Activated CD4-positive, alpha-beta T cell treated with anti-CD3 and anti-CD28 coated beads, Interleukin-2, amount 10 ng/mL, durations not matched to agents 24 days and 14 days (primary cell): Measurements from ENCODE around the gene ADGRV1. TPM values are rescaled to one million over a fixed set of nuclear protein-coding genes. Genes with fewer than 3 reads are reported as not detected.
A peak's percentile ranks its signal among the peaks of the same experiment; 100 is the strongest.

Source experiments
- DNase-seq: peaks from one replicate; pipeline ENCODE4 v3.0.0; 2022
- H3K27ac Mint-ChIP-seq: one replicate; pipeline ENCODE4 v1.8.0; 2022; ENCODE audit warnings: mild to moderate bottlenecking, mixed read lengths
- H3K27me3 Mint-ChIP-seq: one replicate; pipeline ENCODE4 v1.8.0; 2022; ENCODE audit warnings: mixed read lengths
- H3K36me3 Mint-ChIP-seq: one replicate; pipeline ENCODE4 v1.8.0; 2022; ENCODE audit warnings: low read depth, mild to moderate bottlenecking, mixed read lengths
- H3K4me1 Mint-ChIP-seq: one replicate; pipeline ENCODE4 v1.8.0; 2021; ENCODE audit warnings: mixed read lengths
- H3K4me3 Mint-ChIP-seq: one replicate; pipeline ENCODE4 v1.8.0; 2022; ENCODE audit warnings: mild to moderate bottlenecking, moderate library complexity, mixed read lengths
- H3K9me3 Mint-ChIP-seq: one replicate; pipeline ENCODE4 v1.8.0; 2021; ENCODE audit warnings: mixed read lengths
- intact Hi-C: fragments of 100-400 bp; cut with micrococcal nuclease; formaldehyde crosslinking; loops from one replicate; pipeline ENCODE4 v1.15.1; 2023
- total RNA-seq: library from RNA; stranded (reverse); gene quantifications from 2 replicates; pipeline ENCODE4 v1.2.3, GENCODE V29; 2022

The ADGRV1 gene
- total RNA-seq, 1 donor from 2014 or later = 0.63 TPM

DNA sequence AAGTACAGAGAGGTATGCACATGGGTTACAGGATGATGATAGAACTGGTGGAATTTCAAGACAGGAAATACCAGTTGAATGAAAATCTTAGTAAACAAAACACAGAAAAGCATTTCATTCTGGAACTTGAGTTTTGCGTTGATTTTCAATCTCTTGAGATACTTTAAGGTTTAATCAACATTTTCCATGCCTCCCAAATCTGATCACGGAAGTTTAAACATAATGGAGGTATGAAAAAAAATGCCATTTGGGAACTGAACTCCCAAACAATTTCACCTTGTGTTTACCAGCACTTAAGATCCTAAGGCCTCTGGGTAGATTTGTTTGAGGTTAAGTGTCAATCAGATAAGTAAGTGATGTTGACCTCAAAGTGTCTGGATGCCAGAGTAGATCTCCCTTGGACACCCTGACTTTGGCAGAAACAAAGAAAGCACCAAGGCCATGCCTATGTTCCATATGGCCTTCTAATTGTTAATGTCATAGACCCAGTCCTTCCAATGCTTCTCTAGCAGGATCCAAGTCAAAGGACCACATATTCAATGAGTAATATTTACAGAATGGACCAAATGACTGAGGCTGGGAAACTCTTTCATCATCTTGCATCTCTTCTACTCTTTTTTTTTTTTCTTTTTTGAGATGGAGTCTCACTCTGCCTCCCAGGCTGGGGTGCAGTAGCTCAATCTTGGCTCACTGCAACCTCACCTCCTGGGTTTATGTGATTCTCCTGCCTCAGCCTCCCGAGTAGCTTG is 607.6 kb downstream of the ADGRV1 start:
- Mint-ChIP-seq H3K4me1 (peaks cover 37% of the 10 kb centered on the region), H3K27ac (no peak overlapping the region), H3K4me3 (no peak overlapping the region), H3K36me3 (no peaks in the 10 kb centered on the region), H3K9me3 (no peaks in the 10 kb centered on the region), H3K27me3 (no peaks in the 10 kb centered on the region)
- intact Hi-C loops = loop anchor here (10.0 kb wide), 1 partner anchor 221 kb away; no protein-coding TSS in a partner anchor
- no peak for DNase-seq

DNA sequence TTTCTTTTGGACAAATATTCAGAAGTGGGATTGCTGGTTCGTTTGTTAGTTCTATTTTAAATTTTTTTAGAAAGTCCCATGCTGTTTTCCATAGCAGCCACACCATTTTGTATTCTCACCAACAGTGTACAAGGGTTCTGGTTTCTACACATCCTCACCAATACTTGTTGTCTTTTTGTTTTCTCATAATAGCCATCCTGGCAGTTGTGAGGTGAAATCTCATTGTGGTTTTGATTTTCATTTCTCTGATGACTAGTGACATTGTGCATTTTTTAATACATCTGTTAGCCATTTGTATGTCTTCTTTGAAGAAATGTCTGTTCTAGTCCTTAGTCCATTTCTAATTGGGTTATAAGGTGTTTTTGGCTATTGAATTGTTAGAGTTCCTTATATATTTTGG is 610.3 kb downstream of the ADGRV1 start:
- no peaks in the 10 kb centered on the region for H3K9me3 Mint-ChIP-seq
- intact Hi-C loops = loop anchor here (10.0 kb wide), 1 partner anchor 224 kb away; no protein-coding TSS in a partner anchor
- no peak overlapping the region for H3K4me3 Mint-ChIP-seq
- no peak for DNase-seq
- peaks cover 17% of the 10 kb centered on the region for H3K4me1 Mint-ChIP-seq
- no peak overlapping the region for H3K27ac Mint-ChIP-seq
- no peaks in the 10 kb centered on the region for H3K27me3 Mint-ChIP-seq
- no peaks in the 10 kb centered on the region for H3K36me3 Mint-ChIP-seq

DNA sequence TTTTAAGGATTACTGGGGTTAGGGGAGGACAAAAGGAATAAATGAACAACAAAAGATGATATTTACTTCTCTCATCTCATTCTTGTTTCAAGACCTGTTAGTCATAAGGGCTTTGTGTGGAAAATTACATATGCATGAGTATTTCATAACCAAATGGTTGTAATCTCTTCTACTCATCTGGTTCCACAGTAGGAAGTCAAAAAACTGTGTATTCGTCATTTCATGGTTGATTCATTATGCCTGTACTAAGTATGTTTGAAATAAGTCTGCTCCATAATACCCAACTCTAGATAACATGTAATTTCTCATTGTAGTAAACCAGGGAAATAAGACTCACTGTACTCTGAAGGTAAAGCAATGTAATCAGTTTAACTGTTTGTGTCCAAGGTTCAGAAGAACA is 611.7 kb downstream of the ADGRV1 start:
- Mint-ChIP-seq H3K36me3 (no peaks in the 10 kb centered on the region), H3K4me3 (no peak overlapping the region)

DNA sequence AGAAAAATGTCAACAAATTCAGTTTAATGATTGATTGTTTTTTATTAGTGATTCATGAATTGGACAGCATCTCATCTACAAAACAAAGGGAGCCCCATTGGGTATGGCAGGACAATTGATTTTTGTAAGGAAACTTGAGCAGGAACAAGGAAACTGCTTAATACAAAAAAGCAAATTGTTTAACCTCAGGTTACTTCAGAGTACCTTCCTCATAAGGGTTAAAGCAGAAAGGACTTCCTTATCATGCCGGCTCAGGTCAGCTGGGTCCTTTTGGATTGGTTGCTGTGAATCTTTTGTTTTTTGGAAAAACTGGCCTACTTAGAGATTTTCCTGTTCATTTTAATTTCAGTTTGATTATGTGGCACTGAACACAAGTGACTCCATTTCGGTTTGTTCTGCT is 612.7 kb downstream of the ADGRV1 start:
- no peaks in the 10 kb centered on the region for H3K36me3 Mint-ChIP-seq
- H3K27me3 Mint-ChIP-seq = no peaks in the 10 kb centered on the region
- peaks cover 17% of the 10 kb centered on the region for H3K4me1 Mint-ChIP-seq
- H3K27ac Mint-ChIP-seq = no peak overlapping the region
- no peak overlapping the region for H3K4me3 Mint-ChIP-seq
- H3K9me3 Mint-ChIP-seq = no peaks in the 10 kb centered on the region
- intact Hi-C loops = loop anchor here (5.0 kb wide), 2 partner anchors 56 to 299 kb away; no protein-coding TSS in a partner anchor
- DNase-seq = no peak

More for the DNA sequence above, 611.7 kb downstream of the ADGRV1 start:
- Mint-ChIP-seq H3K4me1 (peaks cover 17% of the 10 kb centered on the region), H3K9me3 (no peaks in the 10 kb centered on the region), H3K27me3 (no peaks in the 10 kb centered on the region), H3K27ac (peak overlapping the region; percentile 67)
- DNase-seq = no peak
- intact Hi-C loops = loop anchor here (1.0 to 5.0 kb wide), 5 partner anchors 8 to 298 kb away; no protein-coding TSS in a partner anchor

DNA sequence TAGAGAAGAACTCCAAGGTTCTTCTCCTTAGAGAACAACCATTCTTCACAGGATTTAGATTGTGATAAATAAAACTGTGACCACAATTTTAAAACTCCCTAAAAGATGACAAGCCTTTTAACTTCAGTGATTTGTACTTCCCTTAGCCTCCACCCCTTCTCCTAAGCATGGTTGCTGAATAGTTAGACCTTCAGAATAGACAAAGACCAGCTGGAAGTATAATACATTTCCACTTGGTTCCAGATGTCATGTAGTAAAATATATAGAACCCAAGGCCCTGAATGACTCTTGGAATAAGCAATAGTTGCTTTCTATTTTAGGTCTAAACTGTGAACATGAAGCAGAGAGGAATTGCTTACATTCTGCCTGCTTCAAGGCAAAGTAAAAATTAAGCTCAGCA is 615.8 kb downstream of the ADGRV1 start:
- Mint-ChIP-seq H3K9me3 (no peaks in the 10 kb centered on the region), H3K27me3 (no peaks in the 10 kb centered on the region), H3K4me1 (peaks cover 15% of the 10 kb centered on the region), H3K27ac (no peak overlapping the region), H3K4me3 (no peak overlapping the region), H3K36me3 (no peaks in the 10 kb centered on the region)
- intact Hi-C loops = loop anchor here (5.0 kb wide), 2 partner anchors 53 to 302 kb away; no protein-coding TSS in a partner anchor
- no peak for DNase-seq

DNA sequence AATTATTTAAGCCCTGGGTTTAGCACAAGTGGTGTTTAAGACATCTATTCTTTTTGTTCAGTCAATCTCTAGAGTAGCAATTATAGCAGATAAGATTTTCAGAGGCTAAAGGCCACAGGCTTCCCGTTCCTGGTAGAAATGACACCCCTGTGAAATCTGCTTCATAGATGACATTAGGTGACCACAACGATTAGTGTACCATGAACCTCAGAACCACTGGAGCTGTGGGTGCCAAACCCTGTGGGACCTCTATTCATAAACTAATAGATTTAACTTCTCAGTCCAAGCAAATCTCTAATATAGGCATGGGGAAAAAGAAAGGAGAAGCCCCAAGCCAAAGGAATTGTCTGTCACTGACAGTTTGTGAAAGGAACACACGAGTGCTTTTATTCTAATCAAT is 617.1 kb downstream of the ADGRV1 start:
- no peaks in the 10 kb centered on the region for H3K9me3 Mint-ChIP-seq
- no peak for DNase-seq
- H3K36me3 Mint-ChIP-seq = no peaks in the 10 kb centered on the region
- H3K4me1 Mint-ChIP-seq = peaks cover 3% of the 10 kb centered on the region
- no peak overlapping the region for H3K4me3 Mint-ChIP-seq
- H3K27ac Mint-ChIP-seq = no peak overlapping the region
- intact Hi-C loops = no loop called here
- H3K27me3 Mint-ChIP-seq = no peaks in the 10 kb centered on the region

DNA sequence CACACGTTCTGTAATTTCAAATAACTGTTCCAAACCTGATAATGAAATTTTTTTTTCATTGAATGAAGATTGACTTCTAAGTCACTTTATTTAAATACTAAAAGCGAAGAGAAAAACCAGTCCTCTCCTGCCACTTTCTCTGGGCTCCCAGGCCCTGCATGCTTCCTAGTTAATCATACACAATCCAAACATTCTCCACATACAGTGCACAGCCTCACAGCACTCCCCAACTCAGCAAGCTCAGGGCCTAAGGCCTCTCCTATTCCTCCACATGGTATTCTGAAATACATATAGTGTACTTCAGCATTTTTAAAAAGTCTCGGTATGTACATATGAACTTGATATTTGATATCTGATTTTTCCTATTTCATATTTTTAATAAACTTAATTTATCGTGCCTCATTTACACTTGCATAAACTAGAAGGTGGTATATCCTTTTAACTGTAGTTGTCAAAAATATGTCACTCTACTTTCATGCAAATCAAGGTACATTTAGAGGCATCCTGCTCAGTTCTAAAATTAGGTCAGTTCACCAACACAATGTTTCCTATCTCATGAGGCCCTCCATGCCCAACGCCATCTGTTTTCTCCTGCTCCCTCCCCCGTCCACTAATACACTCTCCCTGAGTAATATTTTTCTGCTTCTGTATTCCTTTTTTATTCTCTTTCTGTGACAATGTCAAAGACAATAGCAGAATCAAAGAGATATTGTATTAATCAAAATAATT is 617.9 kb downstream of the ADGRV1 start:
- Mint-ChIP-seq H3K4me3 (no peak overlapping the region), H3K27me3 (no peaks in the 10 kb centered on the region), H3K4me1 (peaks cover 3% of the 10 kb centered on the region), H3K36me3 (no peaks in the 10 kb centered on the region), H3K9me3 (no peaks in the 10 kb centered on the region), H3K27ac (no peak overlapping the region)
- intact Hi-C loops = no loop called here
- no peak for DNase-seq

DNA sequence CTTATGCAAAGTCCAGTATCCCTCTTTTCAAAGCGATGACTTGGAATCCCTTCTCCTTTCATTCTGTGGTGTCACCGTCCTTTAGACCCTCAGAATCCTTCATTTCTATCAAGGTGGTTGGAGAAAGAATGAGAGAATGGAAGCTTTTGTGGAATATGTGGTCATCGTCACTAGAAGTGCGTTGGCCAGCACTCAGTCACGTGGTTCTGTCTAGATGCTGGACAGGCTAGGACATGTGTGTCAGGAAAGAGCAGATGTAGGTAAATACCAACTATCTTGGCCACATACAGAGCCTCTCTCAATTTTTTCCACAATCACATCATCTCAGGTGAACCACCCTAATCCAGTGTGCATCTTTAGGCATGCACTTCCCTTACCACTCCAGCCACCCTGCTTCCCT is 618.5 kb downstream of the ADGRV1 start:
- H3K4me1 Mint-ChIP-seq = peaks cover 3% of the 10 kb centered on the region
- no peak overlapping the region for H3K27ac Mint-ChIP-seq
- H3K27me3 Mint-ChIP-seq = no peaks in the 10 kb centered on the region
- H3K9me3 Mint-ChIP-seq = no peaks in the 10 kb centered on the region
- no peak overlapping the region for H3K4me3 Mint-ChIP-seq
- intact Hi-C loops = no loop called here
- H3K36me3 Mint-ChIP-seq = no peaks in the 10 kb centered on the region
- DNase-seq = no peak

DNA sequence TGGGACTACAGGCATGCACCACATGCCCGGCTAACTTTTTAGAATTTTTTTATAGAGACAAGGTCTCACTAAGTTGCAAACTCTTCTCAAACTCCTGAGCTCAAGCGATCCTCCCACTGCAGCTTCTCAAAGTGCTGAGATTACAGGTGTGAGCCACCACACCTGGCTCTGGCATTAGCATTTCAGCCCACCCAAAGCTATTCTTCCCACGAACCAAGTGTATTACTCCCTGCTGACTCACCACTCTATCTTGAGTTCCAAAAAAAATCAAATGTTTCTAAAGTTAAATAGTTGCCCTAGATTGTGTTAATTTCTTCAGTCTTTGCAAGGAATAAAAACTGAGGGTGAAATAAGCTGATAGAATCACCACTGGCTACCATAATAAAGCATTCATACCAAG is 619.0 kb downstream of the ADGRV1 start:
- H3K27ac Mint-ChIP-seq = no peak overlapping the region
- no peaks in the 10 kb centered on the region for H3K9me3 Mint-ChIP-seq
- no peaks in the 10 kb centered on the region for H3K27me3 Mint-ChIP-seq
- no peak for DNase-seq
- H3K4me1 Mint-ChIP-seq = peaks cover 4% of the 10 kb centered on the region
- intact Hi-C loops = no loop called here
- H3K36me3 Mint-ChIP-seq = no peaks in the 10 kb centered on the region
- no peak overlapping the region for H3K4me3 Mint-ChIP-seq

DNA sequence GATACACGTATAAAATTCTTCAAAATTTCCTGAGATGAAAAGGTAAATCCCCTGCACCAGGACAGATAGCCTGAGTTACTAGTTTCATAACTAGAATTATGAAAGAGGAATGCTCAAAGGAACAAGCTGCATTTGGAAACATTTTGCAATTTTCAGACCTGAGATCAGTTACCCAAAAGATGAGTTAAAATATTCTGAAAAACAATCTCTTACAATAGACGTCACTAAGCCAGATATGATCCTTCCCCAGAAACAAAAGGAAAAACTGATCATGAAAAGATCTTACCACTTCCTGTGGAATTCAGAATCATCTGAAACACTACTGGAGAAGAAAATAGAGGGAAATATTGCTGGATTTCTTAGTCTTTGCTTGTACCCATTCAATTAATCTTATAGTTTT is 619.9 kb downstream of the ADGRV1 start:
- Mint-ChIP-seq H3K4me1 (peaks cover 6% of the 10 kb centered on the region), H3K36me3 (no peaks in the 10 kb centered on the region), H3K4me3 (no peak overlapping the region), H3K27ac (no peak overlapping the region), H3K27me3 (no peaks in the 10 kb centered on the region), H3K9me3 (no peaks in the 10 kb centered on the region)
- intact Hi-C loops = no loop called here
- DNase-seq = no peak

DNA sequence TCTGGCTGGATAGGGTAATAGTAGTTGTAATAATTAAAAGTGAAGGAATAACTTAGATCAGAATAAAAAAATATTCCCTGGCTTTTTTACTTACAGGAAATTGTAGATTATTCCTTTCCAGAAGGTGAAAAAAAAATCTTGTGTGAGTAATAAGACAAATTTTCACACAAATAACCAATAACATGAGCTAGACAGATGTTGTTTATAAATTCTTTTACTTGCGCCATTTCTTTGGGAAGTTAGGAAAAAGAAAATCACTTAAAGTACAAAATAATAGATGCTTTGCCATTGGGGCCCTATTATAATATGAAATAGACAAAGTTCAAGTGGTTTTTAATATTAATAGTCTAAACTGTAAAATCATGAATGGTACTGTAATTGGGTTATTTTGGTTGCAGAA is 620.4 kb downstream of the ADGRV1 start:
- no peak for DNase-seq
- Mint-ChIP-seq H3K36me3 (no peaks in the 10 kb centered on the region), H3K27me3 (no peaks in the 10 kb centered on the region), H3K4me3 (no peak overlapping the region), H3K27ac (no peak overlapping the region), H3K9me3 (no peaks in the 10 kb centered on the region), H3K4me1 (peaks cover 11% of the 10 kb centered on the region)
- intact Hi-C loops = no loop called here

DNA sequence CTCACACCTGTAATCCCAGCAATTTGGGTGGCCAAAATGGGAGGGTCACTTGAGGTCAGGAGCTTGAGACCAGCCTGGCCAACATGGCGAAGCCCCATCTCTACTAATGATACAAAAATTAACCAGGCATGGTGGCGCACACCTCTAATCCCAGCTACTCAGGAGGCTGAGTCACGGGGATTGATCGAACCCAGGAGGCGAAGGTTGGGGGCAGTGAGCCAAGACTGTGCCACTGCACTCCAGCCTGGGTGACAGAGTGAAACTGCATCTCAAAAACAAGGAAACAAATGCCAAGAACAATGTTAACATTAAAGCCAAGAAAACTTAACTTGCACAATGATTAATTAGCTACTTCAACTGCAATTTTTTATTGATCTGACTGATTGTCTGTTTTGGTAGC is 621.9 kb downstream of the ADGRV1 start:
- Mint-ChIP-seq H3K27me3 (peaks cover 2% of the 10 kb centered on the region), H3K9me3 (peaks cover 6% of the 10 kb centered on the region), H3K27ac (no peak overlapping the region), H3K4me3 (no peak overlapping the region), H3K4me1 (peaks cover 12% of the 10 kb centered on the region), H3K36me3 (no peaks in the 10 kb centered on the region)
- intact Hi-C loops = no loop called here
- DNase-seq = no peak

DNA sequence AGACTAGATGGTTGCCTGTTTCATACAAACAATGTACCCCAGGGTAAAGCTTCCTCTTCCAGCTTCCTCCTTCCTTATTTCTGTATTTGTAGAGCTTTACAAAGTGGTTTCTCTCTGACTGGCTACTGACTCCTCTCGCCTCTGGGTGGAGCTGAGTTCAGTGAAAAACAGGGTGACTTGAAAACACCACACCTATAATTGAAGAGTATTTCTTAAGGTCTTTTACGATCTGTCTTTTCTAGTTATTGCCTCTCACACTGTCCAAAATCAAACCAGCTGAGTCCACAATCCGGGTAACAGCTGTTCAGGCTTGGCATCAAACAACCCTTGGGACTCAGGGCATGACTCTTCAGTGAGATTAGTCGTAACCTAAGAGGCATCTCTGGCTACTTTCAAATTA is 624.2 kb downstream of the ADGRV1 start:
- Mint-ChIP-seq H3K4me3 (no peak overlapping the region), H3K27ac (no peak overlapping the region), H3K36me3 (no peaks in the 10 kb centered on the region), H3K9me3 (peaks cover 6% of the 10 kb centered on the region), H3K27me3 (peaks cover 12% of the 10 kb centered on the region), H3K4me1 (peaks cover 12% of the 10 kb centered on the region)
- intact Hi-C loops = loop anchor here (2.0 kb wide), 1 partner anchor 20 kb away; no protein-coding TSS in a partner anchor
- DNase-seq = peak; percentile 54

DNA sequence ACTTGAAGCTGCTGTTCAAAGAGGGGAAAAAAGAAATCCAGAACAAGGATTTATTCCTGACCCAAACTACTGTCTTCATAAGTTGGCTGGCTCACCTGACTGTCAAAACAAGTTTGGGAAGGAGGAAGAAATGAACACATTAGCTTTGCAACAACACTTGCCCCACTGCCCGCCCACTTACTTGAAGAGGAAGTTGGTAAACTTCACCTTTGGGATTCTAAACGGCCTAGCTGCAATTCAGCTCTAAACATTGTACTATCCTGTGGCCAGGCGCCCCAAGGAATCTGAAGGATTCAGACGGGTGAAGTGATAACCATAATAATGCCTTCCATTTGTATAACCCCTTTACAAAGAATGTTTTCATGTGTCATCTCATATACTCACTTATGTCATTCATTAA is 625.1 kb downstream of the ADGRV1 start:
- Mint-ChIP-seq H3K9me3 (peaks cover 6% of the 10 kb centered on the region), H3K27me3 (peaks cover 14% of the 10 kb centered on the region), H3K4me3 (no peak overlapping the region), H3K27ac (no peak overlapping the region), H3K36me3 (no peaks in the 10 kb centered on the region), H3K4me1 (peaks cover 9% of the 10 kb centered on the region)
- intact Hi-C loops = loop anchor here (2.0 kb wide), 1 partner anchor 21 kb away; no protein-coding TSS in a partner anchor
- peak; percentile 55 for DNase-seq
